Sigmoid colon (tissue), 7 donors: ENCODE data around the gene RERG. TPM values are rescaled to one million over a fixed set of nuclear protein-coding genes. Genes with fewer than 3 reads are reported as not detected.

Experiments
- DNase-seq: peaks from one replicate; pipeline ENCODE4 v3.0.0-alpha.2; 2019
- H3K27ac ChIP-seq, 4 donors: fragments of 200-600 bp; sonication (generic); one replicate each; pipeline ENCODE4 v1.5.1; 2016 to 2019; ENCODE audit warnings: mild to moderate bottlenecking in 1 of 4
- H3K27me3 ChIP-seq, 3 donors: fragments of 200-600 bp; sonication (generic); one replicate each; pipeline ENCODE4 v1.5.1; 2019; ENCODE audit warnings: mild to moderate bottlenecking in 1 of 3
- H3K36me3 ChIP-seq, 4 donors: fragments of 200-600 bp; sonication (generic); one replicate each; pipeline ENCODE4 v1.5.1; 2016 to 2019
- H3K4me1 ChIP-seq, 4 donors: fragments of 200-600 bp; sonication (generic); one replicate each; pipeline ENCODE4 v1.5.1; 2017 to 2019
- H3K4me3 ChIP-seq, 4 donors: fragments of 200-600 bp; sonication (generic); one replicate each; pipeline ENCODE4 v1.5.1; 2017 to 2019; ENCODE audit warnings: mild to moderate bottlenecking in 2 of 4, moderate library complexity in 1 of 4
- H3K9me3 ChIP-seq, 4 donors: fragments of 200-600 bp in 3 of 4; sonication (generic) in 3 of 4; one replicate each; pipeline versions ENCODE4 v1.5.1 to v1.6.1; 2013 to 2019
- EP300 ChIP-seq, 4 donors: sonication (generic); formaldehyde crosslinking; IDR thresholded peaks; one replicate each; pipeline ENCODE4 v1.6.1; 2017; ENCODE audit warnings: antibody characterized with exemption in 4 of 4
- POLR2A ChIP-seq, 2 donors: fragments of 450-650 bp; IDR thresholded peaks; one replicate each; pipeline ENCODE4 v1.6.1; 2016; ENCODE audit warnings: antibody characterized with exemption in 2 of 2, mild to moderate bottlenecking in 2 of 2, moderate library complexity in 2 of 2
- POLR2AphosphoS5 ChIP-seq, 4 donors: sonication (generic); formaldehyde crosslinking; IDR thresholded peaks; one replicate each; pipeline ENCODE4 v1.6.1; 2017; ENCODE audit warnings: antibody characterized with exemption in 4 of 4
- WGBS, 2 donors: extraction: QIAGEN DNeasy Blood & Tissue Kit; methylation state at CpG; one replicate each; pipeline ENCODE4 v1.1.7; 2013; 5-methylcytosine and 5-hydroxymethylcytosine counted together
- intact Hi-C: fragments of 100-400 bp; cut with DNase I; formaldehyde crosslinking; loops from one replicate; pipeline ENCODE4 v1.15.1; 2023
- polyA plus RNA-seq, 3 donors: library from polyadenylated mRNA; stranded (reverse); fragments of 200-250 nt; gene quantifications; one replicate each; pipeline ENCODE4 v1.2.3, GENCODE V29; 2013
- total RNA-seq, 4 donors: library from RNA; depleted of rRNA; stranded (reverse); fragments of >200 nt; gene quantifications; one replicate each; pipeline ENCODE4 v1.1.0, GENCODE V29; 2016
- TF ChIP-seq, protein P1 (sequence below), 4 experiments: fragments of 450-650 bp in 3 of 4; fragments of 200-600 bp in 1 of 4; IDR thresholded peaks; one replicate each; pipeline ENCODE4 v1.5.1; 2016 to 2019; ENCODE audit warnings: antibody characterized with exemption in 4 of 4, mild to moderate bottlenecking in 3 of 4, moderate library complexity in 2 of 4
- donor health status: healthy with polysubstance abuse.
- donor health status: Bipolar disorder and iron deficiency.
- donor health status: healthy.

The RERG gene
- total and polyA plus RNA-seq, 7 donors = 1.4 to 104 (median 69.9) TPM

DNA sequence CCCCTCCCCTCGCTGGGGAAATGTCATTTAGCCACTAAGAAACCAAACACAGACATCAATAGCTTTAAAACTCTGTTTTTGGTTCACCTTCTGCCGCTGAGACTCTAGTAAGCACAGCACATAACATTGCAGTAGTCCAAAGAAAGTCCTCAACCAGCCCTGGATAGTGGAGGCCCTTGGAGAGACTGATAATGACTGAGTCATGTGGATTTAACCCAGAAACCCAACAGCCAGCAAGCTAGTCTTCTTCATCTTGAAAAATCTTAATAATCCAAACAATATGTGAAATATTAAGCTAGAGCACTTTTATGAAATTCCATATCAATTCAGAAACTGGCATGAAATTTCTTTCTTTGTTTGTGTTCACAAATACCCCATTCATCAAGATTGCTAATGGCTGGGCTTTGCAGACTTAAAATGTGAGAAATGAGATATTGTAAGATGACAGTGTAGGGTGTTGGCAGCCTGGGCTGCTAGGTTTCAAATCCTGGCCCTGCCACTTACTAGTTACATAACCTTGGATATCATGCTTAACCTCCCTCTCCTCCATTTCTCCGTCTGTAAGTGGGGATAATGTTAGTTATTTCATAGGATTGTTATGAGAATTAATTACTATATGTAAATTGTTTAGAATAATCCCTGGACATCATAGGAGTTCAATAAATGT lies 40.1 kb downstream of the RERG start:
- no peak for TF ChIP-seq EP300 (IDR thresholded peaks at IDR 0.05)
- no peak for TF ChIP-seq POLR2A (IDR thresholded peaks at IDR 0.05)
- no peak for TF ChIP-seq POLR2AphosphoS5 (IDR thresholded peaks at IDR 0.05)
- TF ChIP-seq, protein P1, sequence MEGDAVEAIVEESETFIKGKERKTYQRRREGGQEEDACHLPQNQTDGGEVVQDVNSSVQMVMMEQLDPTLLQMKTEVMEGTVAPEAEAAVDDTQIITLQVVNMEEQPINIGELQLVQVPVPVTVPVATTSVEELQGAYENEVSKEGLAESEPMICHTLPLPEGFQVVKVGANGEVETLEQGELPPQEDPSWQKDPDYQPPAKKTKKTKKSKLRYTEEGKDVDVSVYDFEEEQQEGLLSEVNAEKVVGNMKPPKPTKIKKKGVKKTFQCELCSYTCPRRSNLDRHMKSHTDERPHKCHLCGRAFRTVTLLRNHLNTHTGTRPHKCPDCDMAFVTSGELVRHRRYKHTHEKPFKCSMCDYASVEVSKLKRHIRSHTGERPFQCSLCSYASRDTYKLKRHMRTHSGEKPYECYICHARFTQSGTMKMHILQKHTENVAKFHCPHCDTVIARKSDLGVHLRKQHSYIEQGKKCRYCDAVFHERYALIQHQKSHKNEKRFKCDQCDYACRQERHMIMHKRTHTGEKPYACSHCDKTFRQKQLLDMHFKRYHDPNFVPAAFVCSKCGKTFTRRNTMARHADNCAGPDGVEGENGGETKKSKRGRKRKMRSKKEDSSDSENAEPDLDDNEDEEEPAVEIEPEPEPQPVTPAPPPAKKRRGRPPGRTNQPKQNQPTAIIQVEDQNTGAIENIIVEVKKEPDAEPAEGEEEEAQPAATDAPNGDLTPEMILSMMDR (IDR thresholded peaks at IDR 0.05) = no peak
- DNase-seq = no peak
- no peaks in the 10 kb centered on the region for H3K36me3 ChIP-seq
- no peak overlapping the region for H3K4me3 ChIP-seq
- WGBS, 2 donors = 72 to 82% methylated on average over 3 of the region's 3 CpGs
- no peaks in the 10 kb centered on the region for H3K9me3 ChIP-seq
- intact Hi-C loops = no loop called here
- H3K27ac ChIP-seq = peak overlapping the region; percentile 63 to 73 (median 70)
- H3K4me1 ChIP-seq = peaks cover 0 to 86% (median 54%) of the 10 kb centered on the region in 4 donors
- H3K27me3 ChIP-seq = no peaks in the 10 kb centered on the region

DNA sequence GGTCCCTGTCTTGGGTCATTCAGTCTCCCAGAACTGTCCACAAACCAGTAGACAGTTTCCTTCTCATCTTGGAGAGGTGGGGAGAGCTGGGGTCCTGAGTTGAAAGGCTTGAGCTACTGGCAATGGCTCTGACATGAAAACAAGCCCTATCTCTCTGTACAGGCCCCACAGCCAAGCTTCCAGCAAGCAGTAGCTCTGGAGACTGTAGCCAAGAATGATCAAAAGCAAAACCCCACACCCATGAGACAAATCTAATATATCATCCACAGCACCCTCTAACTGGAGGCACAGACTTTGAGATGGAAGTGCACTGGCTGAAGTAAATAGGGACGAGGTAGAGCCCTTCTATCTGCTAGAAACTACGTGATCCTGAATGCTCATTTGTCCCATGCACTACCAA lies 40.9 kb downstream of the RERG start:
- Histone ChIP-seq H3K27ac (peak overlapping the region; percentile 63 to 73 (median 70)), H3K4me3 (no peak overlapping the region), H3K36me3 (no peaks in the 10 kb centered on the region), H3K27me3 (no peaks in the 10 kb centered on the region), H3K4me1 (peaks cover 0 to 77% (median 46%) of the 10 kb centered on the region in 4 donors), H3K9me3 (no peaks in the 10 kb centered on the region)
- 80 to 87% methylated on average over 2 of the region's 2 CpGs for WGBS, 2 donors
- DNase-seq = no peak
- no peak for TF ChIP-seq POLR2A (IDR thresholded peaks at IDR 0.05)
- TF ChIP-seq, protein P1 (IDR thresholded peaks at IDR 0.05) = no peak
- no peak for TF ChIP-seq POLR2AphosphoS5 (IDR thresholded peaks at IDR 0.05)
- no peak for TF ChIP-seq EP300 (IDR thresholded peaks at IDR 0.05)
- intact Hi-C loops = no loop called here

DNA sequence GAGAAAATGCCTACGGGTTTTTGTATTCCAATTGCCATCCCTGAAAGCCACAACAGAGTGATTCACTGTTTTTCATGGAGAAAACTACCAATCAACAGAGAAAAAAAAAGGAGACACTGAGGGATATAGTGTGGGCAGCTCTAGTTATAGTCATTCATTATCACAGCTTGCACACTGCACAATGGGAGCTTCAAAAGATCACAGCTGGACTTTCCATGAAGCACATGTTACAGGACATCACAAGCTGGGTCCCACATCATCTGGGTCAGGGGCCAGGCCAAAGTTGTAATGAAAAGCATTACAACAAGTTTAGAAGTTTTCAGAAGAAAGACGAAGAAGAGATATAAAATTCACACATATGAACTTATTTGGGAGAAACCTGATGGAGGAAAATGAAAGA lies 41.5 kb downstream of the RERG start:
- Histone ChIP-seq H3K9me3 (no peaks in the 10 kb centered on the region), H3K36me3 (no peaks in the 10 kb centered on the region), H3K4me1 (peaks cover 0 to 71% (median 40%) of the 10 kb centered on the region in 4 donors), H3K27ac (peak overlapping the region; percentile 63 to 73 (median 70)), H3K27me3 (no peaks in the 10 kb centered on the region), H3K4me3 (no peak overlapping the region)
- DNase-seq = peak; percentile 74
- 81 to 90% methylated on average over 2 of the region's 2 CpGs for WGBS, 2 donors
- intact Hi-C loops = no loop called here
- TF ChIP-seq, protein P1 (IDR thresholded peaks at IDR 0.05) = no peak
- no peak for TF ChIP-seq EP300 (IDR thresholded peaks at IDR 0.05)
- no peak for TF ChIP-seq POLR2A (IDR thresholded peaks at IDR 0.05)
- no peak for TF ChIP-seq POLR2AphosphoS5 (IDR thresholded peaks at IDR 0.05)

DNA sequence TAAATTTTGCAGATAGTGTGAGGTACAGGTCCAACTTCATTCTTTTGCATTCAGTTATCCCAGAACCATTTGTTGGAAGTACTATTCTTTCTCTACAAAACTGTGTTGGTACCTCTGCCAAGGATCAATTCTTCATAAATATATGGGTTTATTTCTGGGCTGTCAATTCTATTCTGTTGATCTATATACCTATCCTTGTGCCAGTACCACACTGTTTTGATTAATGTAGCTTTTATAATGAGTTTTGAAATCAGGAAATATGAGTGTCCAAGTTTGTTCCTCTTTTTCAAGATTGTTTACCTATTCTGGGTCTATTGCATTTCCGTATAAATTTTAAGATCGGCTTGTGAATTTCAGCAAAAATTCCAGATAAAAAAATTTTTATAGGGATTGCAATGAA lies 48.1 kb downstream of the RERG start:
- no peaks in the 10 kb centered on the region for H3K36me3 ChIP-seq
- TF ChIP-seq EP300 (IDR thresholded peaks at IDR 0.05) (no peak), POLR2A (IDR thresholded peaks at IDR 0.05) (no peak), POLR2AphosphoS5 (IDR thresholded peaks at IDR 0.05) (no peak)
- TF ChIP-seq, protein P1 (IDR thresholded peaks at IDR 0.05) = no peak
- intact Hi-C loops = no loop called here
- H3K9me3 ChIP-seq = no peaks in the 10 kb centered on the region
- no peak overlapping the region for H3K27ac ChIP-seq
- peaks cover 0 to 46% (median 25%) of the 10 kb centered on the region in 4 donors for H3K4me1 ChIP-seq
- DNase-seq = no peak
- 96 to 97% methylated on average over 2 of the region's 2 CpGs for WGBS, 2 donors
- H3K27me3 ChIP-seq = no peaks in the 10 kb centered on the region
- no peak overlapping the region for H3K4me3 ChIP-seq
